D721Med (cell line): ENCODE measurements around the gene TNIK.

Experiments
- DNase-seq: peaks from one replicate; pipeline ENCODE4 v3.0.0; 2011; ENCODE audit warnings: low spot score; ENCODE audit not compliant: insufficient read length
- FAIRE-seq: peaks from 2 replicates; lab custom pipeline; 2011; peaks lifted over from hg19 to GRCh38; lab: Jason Lieb, UNC
- CTCF ChIP-seq: IDR thresholded peaks from 2 replicates; pipeline ENCODE4 v1.5.1; 2012; ENCODE audit warnings: mild to moderate bottlenecking, control low read depth; ENCODE audit not compliant: insufficient read depth; ENCODE audit errors: missing control alignments

TNIK gene

DNA sequence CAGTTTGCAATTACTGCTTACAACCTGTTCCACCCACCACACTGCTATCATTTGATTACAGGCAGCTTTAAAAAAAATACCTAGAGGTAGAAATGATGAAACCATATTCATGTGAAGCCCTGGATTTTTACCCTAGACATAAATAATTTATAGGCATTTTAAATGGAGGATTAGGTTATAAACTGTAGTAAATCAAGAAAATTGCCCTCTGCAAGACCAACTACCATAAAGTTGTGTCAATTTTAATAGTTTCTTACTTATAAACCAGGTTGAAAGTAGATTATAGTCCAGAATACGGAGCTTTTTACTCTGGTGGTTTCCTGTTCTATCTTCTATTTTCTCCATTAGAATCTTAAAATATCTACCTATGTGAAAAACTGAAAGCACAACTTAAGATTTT lies 13.9 kb downstream of the TNIK start:
- no peak for TF ChIP-seq CTCF
- DNase-seq (no peak), FAIRE-seq (no peak)

DNA sequence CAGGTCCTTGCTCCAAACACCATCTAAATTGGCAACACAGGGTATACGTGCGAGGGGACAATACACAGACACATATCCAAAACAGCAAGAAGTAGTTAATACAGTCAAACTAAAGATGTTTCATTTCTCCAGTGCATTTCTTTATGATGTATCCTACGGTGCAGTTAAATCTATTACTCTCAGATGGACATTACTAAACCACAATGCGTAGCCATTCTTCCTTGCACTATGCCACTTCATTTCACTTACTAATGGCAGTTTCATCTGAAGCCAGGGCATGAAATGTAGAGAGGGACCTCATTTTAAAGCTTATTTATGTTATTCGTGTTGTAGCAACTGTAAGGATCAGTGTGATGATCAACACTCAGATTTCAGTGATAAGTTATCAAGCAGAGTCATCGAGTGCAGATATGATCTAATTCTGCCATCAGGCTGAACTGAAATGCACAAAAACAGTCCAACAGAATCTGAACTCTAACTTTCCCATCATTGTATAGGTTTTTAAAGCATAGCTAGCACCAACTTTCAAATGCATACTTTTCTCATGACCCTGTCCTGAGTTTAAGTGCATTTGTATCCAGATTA lies 14.5 kb downstream of the TNIK start:
- no peak for DNase-seq
- no peak for TF ChIP-seq CTCF
- FAIRE-seq: no peak

- FAIRE-seq (no peak), DNase-seq (no peak)
- no peak for TF ChIP-seq CTCF
These were observed 16.1 kb downstream of the TNIK start for GRCh38 chr3:171444001-171444690.

GRCh38 chr3:171443211-171443957 lies 16.8 kb downstream of the TNIK start:
- FAIRE-seq (no peak), DNase-seq (no peak)
- TF ChIP-seq CTCF: no peak

- FAIRE-seq (no peak), DNase-seq (no peak)
- no peak for TF ChIP-seq CTCF
These were observed 18.0 kb downstream of the TNIK start for GRCh38 chr3:171442184-171442583.

- TF ChIP-seq CTCF: no peak
- no peak for FAIRE-seq
- DNase-seq: no peak
These were observed 18.8 kb downstream of the TNIK start for GRCh38 chr3:171441381-171441780.
